Stomach (tissue), 9 donors: ENCODE measurements around the gene PRKAB1. TPM values are rescaled to one million over a fixed set of nuclear protein-coding genes. Genes with fewer than 3 reads are reported as not detected.

Experiments used
- DNase-seq, 2 donors: peaks; one replicate each; pipeline versions ENCODE4 v3.0.0 to v3.0.0-alpha.2; 2013 to 2019
- H3K27ac ChIP-seq, 5 donors: fragments of 200-600 bp in 4 of 5; sonication (generic) in 4 of 5; one replicate each; pipeline ENCODE4 v1.5.1; 2013 to 2019; ENCODE audit warnings: mild to moderate bottlenecking in 1 of 5, moderate library complexity in 1 of 5
- H3K27me3 ChIP-seq, 3 donors: fragments of 200-600 bp; sonication (generic); one replicate each; pipeline ENCODE4 v1.5.1; 2017 to 2019; ENCODE audit warnings: mixed run types in 1 of 3
- H3K36me3 ChIP-seq, 4 donors: fragments of 200-600 bp; sonication (generic); 1 replicate in 3 of 4; 2 replicates in 1 of 4; pipeline ENCODE4 v1.5.1; 2016 to 2019
- H3K4me1 ChIP-seq, 4 donors: fragments of 200-600 bp; sonication (generic); one replicate each; pipeline ENCODE4 v1.5.1; 2016 to 2019
- H3K4me3 ChIP-seq, 4 donors: fragments of 200-600 bp; sonication (generic) in 3 of 4; one replicate each; pipeline ENCODE4 v1.5.1; 2016 to 2019; ENCODE audit warnings: mild to moderate bottlenecking in 1 of 4
- H3K9me3 ChIP-seq, 4 donors: fragments of 200-600 bp; sonication (generic); one replicate each; pipeline ENCODE4 v1.5.1; 2016 to 2019
- EP300 ChIP-seq: sonication (generic); formaldehyde crosslinking; IDR thresholded peaks from one replicate; pipeline ENCODE4 v1.6.1; 2017; ENCODE audit warnings: antibody characterized with exemption
- POLR2A ChIP-seq, 4 donors: fragments of 450-650 bp; IDR thresholded peaks; one replicate each; pipeline ENCODE4 v1.6.1; 2016; ENCODE audit warnings: antibody characterized with exemption in 4 of 4, control low read depth in 2 of 4, mild to moderate bottlenecking in 1 of 4, moderate library complexity in 1 of 4
- POLR2AphosphoS5 ChIP-seq, 3 donors: sonication (generic); formaldehyde crosslinking; IDR thresholded peaks; one replicate each; pipeline ENCODE4 v1.6.1; 2016; ENCODE audit warnings: antibody characterized with exemption in 3 of 3
- WGBS, 5 donors: extraction: QIAGEN DNeasy Blood & Tissue Kit in 3 of 5; methylation state at CpG; one replicate each; pipeline versions ENCODE4 v1.1.5 to v1.1.7; 2013 to 2018; 5-methylcytosine and 5-hydroxymethylcytosine counted together
- intact Hi-C: fragments of 100-400 bp; cut with DNase I; formaldehyde crosslinking; loops from one replicate; pipeline ENCODE4 v1.15.1; 2023; ENCODE audit warnings: low total_unique reads
- polyA plus RNA-seq, 3 donors: library from polyadenylated mRNA; stranded (reverse); fragments of 200-250 nt; gene quantifications; one replicate each; pipeline ENCODE4 v1.2.3, GENCODE V29; 2013
- total RNA-seq, 5 donors: library from RNA; depleted of rRNA; stranded (reverse); fragments of >200 nt; gene quantifications; one replicate each; pipeline versions ENCODE4 v1.1.0 to v1.2.3, GENCODE V29; 2014 to 2016
- TF ChIP-seq, protein P1 (sequence below), 7 experiments: fragments of 450-650 bp in 4 of 7; fragments of 200-600 bp in 3 of 7; sonication (generic) in 3 of 7; IDR thresholded peaks; one replicate each; pipeline ENCODE4 v1.5.1; 2016 to 2019; ENCODE audit warnings: antibody characterized with exemption in 7 of 7, control low read depth in 2 of 7, mild to moderate bottlenecking in 1 of 7
- donor health status: healthy with polysubstance abuse.
- donor health status: Bipolar disorder and iron deficiency.
- donor health status: healthy.

PRKAB1 gene
- total and polyA plus RNA-seq, 8 donors: 22.6 to 143 (median 50.8) TPM

- Histone ChIP-seq H3K36me3 (peaks cover 77 to 82% (median 82%) of the 10 kb centered on the region in 4 donors), H3K27me3 (no peaks in the 10 kb centered on the region), H3K27ac (peak overlapping the region; percentile 21 to 64 (median 26)), H3K4me1 (peaks cover 26 to 68% (median 41%) of the 10 kb centered on the region in 4 donors), H3K4me3 (no peak overlapping the region), H3K9me3 (no peaks in the 10 kb centered on the region)
- peak; percentile 58 to 70 for DNase-seq
- intact Hi-C loops: no loop called here
- 70 to 82% (median 75%) methylated on average over 5 of the region's 5 CpGs for WGBS, 5 donors
- no peak for TF ChIP-seq POLR2A (IDR thresholded peaks at IDR 0.05)
- TF ChIP-seq POLR2AphosphoS5 (IDR thresholded peaks at IDR 0.05): no peak
- TF ChIP-seq, protein P1, sequence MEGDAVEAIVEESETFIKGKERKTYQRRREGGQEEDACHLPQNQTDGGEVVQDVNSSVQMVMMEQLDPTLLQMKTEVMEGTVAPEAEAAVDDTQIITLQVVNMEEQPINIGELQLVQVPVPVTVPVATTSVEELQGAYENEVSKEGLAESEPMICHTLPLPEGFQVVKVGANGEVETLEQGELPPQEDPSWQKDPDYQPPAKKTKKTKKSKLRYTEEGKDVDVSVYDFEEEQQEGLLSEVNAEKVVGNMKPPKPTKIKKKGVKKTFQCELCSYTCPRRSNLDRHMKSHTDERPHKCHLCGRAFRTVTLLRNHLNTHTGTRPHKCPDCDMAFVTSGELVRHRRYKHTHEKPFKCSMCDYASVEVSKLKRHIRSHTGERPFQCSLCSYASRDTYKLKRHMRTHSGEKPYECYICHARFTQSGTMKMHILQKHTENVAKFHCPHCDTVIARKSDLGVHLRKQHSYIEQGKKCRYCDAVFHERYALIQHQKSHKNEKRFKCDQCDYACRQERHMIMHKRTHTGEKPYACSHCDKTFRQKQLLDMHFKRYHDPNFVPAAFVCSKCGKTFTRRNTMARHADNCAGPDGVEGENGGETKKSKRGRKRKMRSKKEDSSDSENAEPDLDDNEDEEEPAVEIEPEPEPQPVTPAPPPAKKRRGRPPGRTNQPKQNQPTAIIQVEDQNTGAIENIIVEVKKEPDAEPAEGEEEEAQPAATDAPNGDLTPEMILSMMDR (IDR thresholded peaks at IDR 0.05): no peak
- no peak for TF ChIP-seq EP300
These were observed 11.1 kb downstream of the PRKAB1 start for GRCh38 chr12:119679081-119679480.

GRCh38 chr12:119679490-119679889, 11.6 kb downstream of the PRKAB1 start:
- WGBS, 5 donors: 82 to 90% (median 85%) methylated on average over 10 of the region's 10 CpGs
- Histone ChIP-seq H3K27me3 (no peaks in the 10 kb centered on the region), H3K9me3 (no peaks in the 10 kb centered on the region), H3K36me3 (peaks cover 73 to 78% (median 78%) of the 10 kb centered on the region in 4 donors), H3K4me1 (peaks cover 26 to 65% (median 38%) of the 10 kb centered on the region in 4 donors), H3K4me3 (no peak overlapping the region), H3K27ac (peak overlapping the region; percentile 21 to 64 (median 26))
- intact Hi-C loops: no loop called here
- DNase-seq: no peak
- TF ChIP-seq, protein P1 (IDR thresholded peaks at IDR 0.05): no peak

- peaks cover 61 to 62% (median 62%) of the 10 kb centered on the region in 4 donors for H3K36me3 ChIP-seq
- H3K27ac ChIP-seq: peak overlapping the region in 4 of 5 donors; percentile 58 to 79 (median 68)
- intact Hi-C loops: no loop called here
- no peaks in the 10 kb centered on the region for H3K9me3 ChIP-seq
- H3K4me1 ChIP-seq: peaks cover 26 to 61% (median 34%) of the 10 kb centered on the region in 4 donors
- TF ChIP-seq EP300 (no peak), POLR2AphosphoS5 (IDR thresholded peaks at IDR 0.05) (no peak), POLR2A (IDR thresholded peaks at IDR 0.05) (no peak)
- 77 to 98% (median 90%) methylated on average over 8 of the region's 8 CpGs for WGBS, 5 donors
- no peak overlapping the region for H3K4me3 ChIP-seq
- H3K27me3 ChIP-seq: no peaks in the 10 kb centered on the region
- no peak for DNase-seq
These were observed 13.2 kb downstream of the PRKAB1 start for GRCh38 chr12:119681111-119681510.

DNA sequence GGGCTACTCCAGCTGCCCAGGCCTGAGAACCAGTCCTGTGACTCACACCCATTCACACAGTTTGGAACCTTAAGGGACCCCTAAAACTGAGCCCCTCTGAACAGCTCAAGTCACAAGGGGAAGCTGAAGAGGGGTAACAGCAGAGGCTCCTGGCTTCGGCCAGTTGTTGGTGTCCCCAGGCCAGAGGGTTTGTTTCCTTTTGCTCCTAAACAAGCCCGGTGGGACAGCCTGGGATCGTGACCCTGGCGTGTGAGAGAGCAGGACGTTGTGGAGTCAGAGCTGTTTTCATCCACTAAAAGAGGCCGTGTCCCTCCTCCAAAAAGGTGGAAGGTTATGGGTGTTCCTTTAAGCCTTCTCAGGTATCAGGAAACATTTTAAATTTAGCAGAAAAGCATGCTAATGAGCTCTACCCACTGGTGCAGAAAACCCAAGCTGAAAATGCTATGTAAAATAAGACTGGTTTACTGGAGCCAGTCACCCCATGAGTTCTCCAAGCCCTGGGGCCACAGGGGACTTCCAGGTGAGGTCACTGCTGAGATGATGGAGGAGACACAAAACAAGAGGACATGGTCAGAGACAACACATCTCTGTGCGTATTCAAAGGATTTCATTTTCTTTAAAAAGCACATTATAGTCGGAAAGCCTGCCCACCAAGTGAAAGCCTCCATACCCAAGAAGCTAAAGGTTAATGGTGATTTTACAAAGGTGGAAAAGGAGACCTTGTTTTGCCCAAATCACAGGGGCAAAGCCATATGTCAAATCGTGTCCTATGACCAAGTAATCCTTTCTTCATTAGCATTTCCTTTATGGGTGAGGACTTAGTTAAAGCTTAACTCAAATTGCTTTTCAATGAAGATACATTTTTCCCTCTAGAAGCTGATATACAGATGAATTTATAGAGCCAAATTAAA, 14.1 kb downstream of the PRKAB1 start:
- DNase-seq: no peak
- intact Hi-C loops: no loop called here
- Histone ChIP-seq H3K9me3 (no peaks in the 10 kb centered on the region), H3K36me3 (peaks cover 53 to 54% (median 53%) of the 10 kb centered on the region in 4 donors), H3K27ac (peak overlapping the region in 4 of 5 donors; percentile 58 to 79 (median 68)), H3K4me1 (peaks cover 32 to 54% (median 36%) of the 10 kb centered on the region in 4 donors), H3K4me3 (no peak overlapping the region), H3K27me3 (no peaks in the 10 kb centered on the region)
- 66 to 76% (median 68%) methylated on average over 9 of the region's 9 CpGs for WGBS, 5 donors
- TF ChIP-seq POLR2AphosphoS5 (IDR thresholded peaks at IDR 0.05) (no peak), POLR2A (IDR thresholded peaks at IDR 0.05) (no peak)
- TF ChIP-seq, protein P1 (IDR thresholded peaks at IDR 0.05): no peak
